Ovary (tissue), 9 donors: ENCODE results near the gene SAMD10. TPM values are rescaled to one million over a fixed set of nuclear protein-coding genes. Genes with fewer than 3 reads are reported as not detected.

Source experiments
- DNase-seq, 5 donors: peaks; one replicate each; pipeline ENCODE4 v3.0.0-alpha.2; 2019 to 2020
- H3K27ac ChIP-seq, 2 donors: fragments of 200-600 bp; one replicate each; pipeline versions ENCODE4 v1.5.1 to v1.8.0; 2019 to 2022
- H3K27me3 ChIP-seq: fragments of 200-600 bp; one replicate; pipeline ENCODE4 v1.8.0; 2022
- H3K36me3 ChIP-seq: fragments of 200-600 bp; sonication (generic); one replicate; pipeline ENCODE4 v1.5.1; 2019
- H3K4me1 ChIP-seq: one replicate; pipeline ENCODE4 v1.8.1; 2013; ENCODE audit warnings: mild to moderate bottlenecking, moderate library complexity; ENCODE audit not compliant: insufficient read depth
- H3K4me3 ChIP-seq: fragments of 200-600 bp; sonication (generic); one replicate; pipeline ENCODE4 v1.5.1; 2017
- H3K9me3 ChIP-seq, 2 donors: fragments of 200-600 bp in 1 of 2; sonication (generic) in 1 of 2; one replicate each; pipeline versions ENCODE4 v1.5.1 to v1.8.1; 2013 to 2019; ENCODE audit warnings: mild to moderate bottlenecking in 1 of 2, moderate library complexity in 1 of 2
- CTCF ChIP-seq, 3 donors: fragments of 450-650 bp in 2 of 3; fragments of 200-600 bp in 1 of 3; IDR thresholded peaks; one replicate each; pipeline versions ENCODE4 v1.5.1 to v1.8.0; 2016 to 2022; ENCODE audit warnings: antibody characterized with exemption in 3 of 3, mild to moderate bottlenecking in 1 of 3
- EP300 ChIP-seq: sonication (generic); formaldehyde crosslinking; IDR thresholded peaks from one replicate; pipeline ENCODE4 v1.6.1; 2017; ENCODE audit warnings: antibody characterized with exemption
- POLR2A ChIP-seq: fragments of 450-650 bp; IDR thresholded peaks from one replicate; pipeline ENCODE4 v1.6.1; 2017; ENCODE audit warnings: antibody characterized with exemption, mild to moderate bottlenecking, moderate library complexity
- WGBS, 3 donors: extraction: QIAGEN DNeasy Blood & Tissue Kit in 1 of 3; methylation state at CpG; one replicate each; pipeline versions ENCODE4 v1.1.5 to v1.1.7; 2013 to 2017; 5-methylcytosine and 5-hydroxymethylcytosine counted together
- intact Hi-C, 4 donors: fragments of 100-400 bp; cut with DNase I; formaldehyde crosslinking; loops; one replicate each; pipeline versions ENCODE4 v1.11.0 to v1.15.1; 2022 to 2023
- polyA plus RNA-seq, 2 donors: library from polyadenylated mRNA; stranded (reverse); fragments of 200-250 nt in 1 of 2; fragments of 350-450 nt in 1 of 2; fragmentation: Illumina TruSeq in 1 of 2; extraction: RNeasy Lipid Tissue Mini Kit (QIAGEN cat#74804) in 1 of 2; gene quantifications; one replicate each; pipeline ENCODE4 v1.2.3, GENCODE V29; 2013 to 2014
- total RNA-seq, 7 donors: library from RNA; depleted of rRNA in 2 of 7; stranded (reverse); fragments of >200 nt in 2 of 7; fragmentation: NEBNext Ultra II Directional in 3 of 7; extraction: Animal tissue kit (Norgen Biotek cat#: 25700) in 3 of 7; gene quantifications; one replicate each; pipeline versions ENCODE4 v1.1.0 to v1.2.4, GENCODE V29; 2016 to 2023
- donor health status: DM: no; HTN: no; CAD: no; lungs with moderate emphysema.
- donor health status: DM: no; HTN: no; CAD: no.
- donor health status: Bipolar disorder and iron deficiency.
- donor health status: DM: yes; HTN: yes; CAD: no.
- donor health status: DM: no; HTN: no; CAD: no.
- donor health status: DM: yes; HTN: yes; CAD: no.

The SAMD10 gene
- total and polyA plus RNA-seq, 9 donors = 0.20 to 3.1 (median 0.50) TPM

GRCh38 chr20:64024141-64024990, 44.9 kb upstream of the SAMD10 start:
- no peaks in the 10 kb centered on the region for H3K27me3 ChIP-seq

GRCh38 chr20:64023361-64024140, 44.1 kb upstream of the SAMD10 start:
- Histone ChIP-seq H3K9me3 (no peaks in the 10 kb centered on the region), H3K4me1 (no peaks in the 10 kb centered on the region), H3K27ac (no peak overlapping the region), H3K4me3 (no peak overlapping the region), H3K36me3 (no peaks in the 10 kb centered on the region), H3K27me3 (no peaks in the 10 kb centered on the region)
- DNase-seq = no peak
- WGBS, 3 donors = 74 to 83% (median 76%) methylated on average over 15 of the region's 15 CpGs
- intact Hi-C loops = no loop called here
- TF ChIP-seq EP300 = no peak
- TF ChIP-seq POLR2A = no peak
- no peak for TF ChIP-seq CTCF (IDR thresholded peaks at IDR 0.05)

More at GRCh38 chr20:64024141-64024990, 44.9 kb upstream of the SAMD10 start:
- no peak for TF ChIP-seq POLR2A
- DNase-seq = no peak
- H3K27ac ChIP-seq = no peak overlapping the region
- no peaks in the 10 kb centered on the region for H3K36me3 ChIP-seq
- H3K4me1 ChIP-seq = no peaks in the 10 kb centered on the region
- no peaks in the 10 kb centered on the region for H3K9me3 ChIP-seq
- WGBS, 3 donors = 87 to 92% (median 87%) methylated on average over 17 of the region's 17 CpGs
- intact Hi-C loops = no loop called here
- no peak overlapping the region for H3K4me3 ChIP-seq

- no peak overlapping the region for H3K27ac ChIP-seq
- no peaks in the 10 kb centered on the region for H3K4me1 ChIP-seq
- intact Hi-C loops = no loop called here
- no peak overlapping the region for H3K4me3 ChIP-seq
- no peaks in the 10 kb centered on the region for H3K27me3 ChIP-seq
- DNase-seq = no peak
- no peak for TF ChIP-seq EP300
- TF ChIP-seq POLR2A = no peak
- no peak for TF ChIP-seq CTCF (IDR thresholded peaks at IDR 0.05)
- 93 to 97% (median 96%) methylated on average over 17 of the region's 17 CpGs for WGBS, 3 donors
- no peaks in the 10 kb centered on the region for H3K9me3 ChIP-seq
- no peaks in the 10 kb centered on the region for H3K36me3 ChIP-seq
Measured at GRCh38 chr20:64022671-64023360, 43.4 kb upstream of the SAMD10 start.

- intact Hi-C loops = no loop called here
- Histone ChIP-seq H3K4me3 (no peak overlapping the region), H3K9me3 (no peaks in the 10 kb centered on the region), H3K27ac (no peak overlapping the region), H3K27me3 (no peaks in the 10 kb centered on the region), H3K36me3 (no peaks in the 10 kb centered on the region), H3K4me1 (no peaks in the 10 kb centered on the region)
- DNase-seq = no peak
- 91 to 92% (median 92%) methylated on average over 36 of the region's 36 CpGs for WGBS, 3 donors
- TF ChIP-seq CTCF (IDR thresholded peaks at IDR 0.05) (no peak), EP300 (no peak)
Measured at GRCh38 chr20:64021124-64021975, 41.9 kb upstream of the SAMD10 start.
